ENCODE results near the gene OR52J3. TPM values are rescaled to one million over a fixed set of nuclear protein-coding genes. Genes with fewer than 3 reads are reported as not detected.
"Not testable (repeated sequence)": the region's sequence is repeated elsewhere in the genome, so short reads cannot be mapped to it uniquely, and the experiment has no call there.

OR52J3 gene
- total RNA-seq, 2 experiments from 2014 or later, result not detected

DNA sequence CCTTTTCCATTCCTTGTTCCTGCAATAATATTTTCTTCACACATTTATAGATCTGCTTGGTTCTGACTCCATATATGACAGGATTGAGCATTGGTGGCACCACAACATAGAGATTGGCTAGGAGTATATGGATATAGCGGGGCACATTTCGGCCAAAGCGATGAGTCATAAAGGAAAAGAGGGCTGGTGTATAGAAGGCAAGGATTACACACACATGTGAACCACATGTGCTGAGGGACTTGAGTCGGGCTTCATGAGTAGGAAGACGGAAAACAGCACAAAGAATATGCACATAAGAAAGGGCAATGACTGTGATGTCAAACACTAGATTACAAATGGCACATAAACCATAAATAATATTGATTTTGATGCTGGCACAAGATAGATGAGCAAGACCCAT, 12.4 kb downstream of the OR52J3 start:
- intact Hi-C loops (cut with micrococcal nuclease); H3K4me1 Mint-ChIP-seq (ENCODE audit: low read depth); H3K27ac Mint-ChIP-seq; H3K36me3 Mint-ChIP-seq; H3K27me3 Mint-ChIP-seq; H3K4me3 Mint-ChIP-seq; DNase-seq; CTCF ChIA-PET; H3K9me3 Mint-ChIP-seq; POLR2A ChIA-PET: not testable (repeated sequence)

GRCh38 chr11:5059391-5059790, 13.1 kb downstream of the OR52J3 start, which contains the start of gene OR52E2:
Gene OR52E2 (minus strand): TSS chr11:5059627. CDS start chr11:5059627, 0 bp downstream.
- intact Hi-C loops (cut with micrococcal nuclease), result no loop called here
- H3K27me3 Mint-ChIP-seq, result no peaks in the 10 kb centered on the region
- no peak for DNase-seq
- no peak within 1 kb of the TSS for H3K27ac Mint-ChIP-seq
- ChIA-PET CTCF (no interaction called here), POLR2A (no interaction called here)
- H3K9me3 Mint-ChIP-seq, result no peaks in the 10 kb centered on the region
- H3K36me3 Mint-ChIP-seq, result no peaks in the 10 kb centered on the region
- no peak within 1 kb of the TSS for H3K4me3 Mint-ChIP-seq
- no peaks in the 10 kb centered on the region for H3K4me1 Mint-ChIP-seq (ENCODE audit: low read depth)

DNA sequence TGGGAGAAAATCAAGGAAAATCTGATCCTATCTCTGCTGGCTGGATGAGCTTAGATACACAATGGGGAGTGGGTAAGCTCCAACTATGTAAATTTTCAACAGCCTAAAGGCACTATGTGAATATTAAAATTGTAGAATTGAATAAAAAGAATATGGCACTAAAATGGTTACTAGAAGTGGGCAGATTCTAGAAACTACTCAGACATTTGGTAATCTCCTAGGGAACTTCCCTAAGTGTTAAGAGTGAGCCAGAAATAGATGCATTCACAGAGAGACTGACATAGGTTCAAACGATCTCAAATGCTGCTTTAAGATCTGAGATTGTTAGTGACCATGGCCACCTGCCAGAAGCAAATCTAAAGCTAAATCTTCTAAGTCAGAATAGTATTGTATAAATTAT, 18.7 kb downstream of the OR52J3 start:
- no peaks in the 10 kb centered on the region for H3K9me3 Mint-ChIP-seq
- H3K4me1 Mint-ChIP-seq (ENCODE audit: low read depth), result no peaks in the 10 kb centered on the region
- no peak for DNase-seq
- no peak overlapping the region for H3K27ac Mint-ChIP-seq
- H3K4me3 Mint-ChIP-seq, result no peak overlapping the region
- no peaks in the 10 kb centered on the region for H3K27me3 Mint-ChIP-seq
- ChIA-PET CTCF (no interaction called here), POLR2A (no interaction called here)
- intact Hi-C loops (cut with micrococcal nuclease), result no loop called here
- H3K36me3 Mint-ChIP-seq, result no peaks in the 10 kb centered on the region

DNA sequence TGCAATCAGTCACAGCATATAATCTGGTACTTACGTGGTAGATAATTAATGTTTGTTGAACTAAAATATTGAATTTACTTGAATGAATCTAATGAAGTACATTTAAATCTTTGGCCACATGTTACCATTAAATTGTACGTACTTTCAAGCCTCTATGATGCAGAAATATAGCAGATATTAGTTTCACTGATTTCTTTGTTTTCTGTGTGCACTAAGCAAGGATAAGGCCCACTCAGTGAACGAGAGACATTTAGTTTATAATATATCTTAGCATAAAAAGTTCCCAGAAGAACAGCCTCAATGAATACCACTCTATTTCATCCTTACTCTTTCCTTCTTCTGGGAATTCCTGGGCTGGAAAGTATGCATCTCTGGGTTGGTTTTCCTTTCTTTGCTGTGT, 22.9 kb downstream of the OR52J3 start, which contains the start of gene OR52E1:
Gene OR52E1 (plus strand): TSS at position 301 of the 400 bp plus-strand sequence.
- intact Hi-C loops (cut with micrococcal nuclease), result no loop called here
- POLR2A ChIA-PET, result no interaction called here
- H3K9me3 Mint-ChIP-seq, result no peaks in the 10 kb centered on the region
- no peak within 1 kb of the TSS for H3K27ac Mint-ChIP-seq
- H3K4me1 Mint-ChIP-seq (ENCODE audit: low read depth), result no peaks in the 10 kb centered on the region
- no peaks in the 10 kb centered on the region for H3K27me3 Mint-ChIP-seq
- CTCF ChIA-PET, result no interaction called here
- H3K36me3 Mint-ChIP-seq, result no peaks in the 10 kb centered on the region
- no peak for DNase-seq
- no peak within 1 kb of the TSS for H3K4me3 Mint-ChIP-seq

DNA sequence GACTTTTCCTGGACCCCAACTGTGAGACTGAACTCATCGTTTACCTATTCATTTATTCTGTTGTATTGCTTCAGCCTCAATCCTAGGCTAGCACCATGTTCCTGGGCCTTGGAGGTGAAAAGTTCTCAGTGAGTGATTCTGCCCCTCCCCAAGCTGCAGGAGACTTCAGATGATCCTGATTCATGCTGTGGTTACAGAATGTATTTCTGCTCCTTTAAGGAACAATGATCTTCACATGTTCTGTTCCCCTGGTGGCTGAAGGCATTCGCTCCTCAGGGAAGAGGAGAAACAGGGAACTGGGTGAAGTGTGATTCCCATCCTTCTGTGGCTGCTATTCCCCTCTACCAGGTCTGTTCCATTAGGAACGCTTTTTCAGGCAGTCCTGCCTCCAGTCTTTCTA, 25.5 kb downstream of the OR52J3 start:
- Mint-ChIP-seq H3K36me3 (no peaks in the 10 kb centered on the region), H3K4me1 (ENCODE audit: low read depth) (no peaks in the 10 kb centered on the region), H3K27ac (no peak overlapping the region), H3K27me3 (peaks cover 5% of the 10 kb centered on the region), H3K4me3 (no peak overlapping the region), H3K9me3 (no peaks in the 10 kb centered on the region)
- ChIA-PET CTCF (no interaction called here), POLR2A (no interaction called here)
- no peak for DNase-seq
- intact Hi-C loops (cut with micrococcal nuclease), result no loop called here

GRCh38 chr11:5081405-5081804, 35.1 kb downstream of the OR52J3 start:
- no peak overlapping the region for H3K27ac Mint-ChIP-seq
- ChIA-PET POLR2A (no interaction called here), CTCF (no interaction called here)
- peaks cover 2% of the 10 kb centered on the region for H3K27me3 Mint-ChIP-seq
- no peak overlapping the region for H3K4me3 Mint-ChIP-seq
- no peaks in the 10 kb centered on the region for H3K9me3 Mint-ChIP-seq
- H3K36me3 Mint-ChIP-seq, result no peaks in the 10 kb centered on the region
- no peak for DNase-seq
- intact Hi-C loops (cut with micrococcal nuclease), result no loop called here
- no peaks in the 10 kb centered on the region for H3K4me1 Mint-ChIP-seq (ENCODE audit: low read depth)

DNA sequence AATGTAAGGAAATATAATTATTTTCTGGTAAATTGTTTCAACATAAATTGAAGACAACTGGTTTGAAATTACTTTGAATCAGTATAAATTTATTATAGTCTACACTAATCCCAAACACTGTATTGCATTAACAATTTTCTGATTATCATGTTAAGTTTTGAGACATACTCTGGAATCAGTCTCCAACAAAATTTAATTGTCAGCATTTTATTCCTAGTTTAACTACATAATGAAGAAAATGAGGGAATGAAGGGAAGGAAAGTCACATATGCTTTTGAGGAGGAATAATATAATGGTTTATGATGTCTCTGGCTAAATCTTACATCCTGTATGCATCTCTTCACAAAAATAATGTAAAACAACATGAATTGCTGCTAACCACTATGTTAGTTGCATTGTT, 37.3 kb downstream of the OR52J3 start:
- ChIA-PET POLR2A (no interaction called here), CTCF (no interaction called here)
- no peaks in the 10 kb centered on the region for H3K4me1 Mint-ChIP-seq (ENCODE audit: low read depth)
- H3K36me3 Mint-ChIP-seq, result no peaks in the 10 kb centered on the region
- H3K27ac Mint-ChIP-seq, result no peak overlapping the region
- no peak overlapping the region for H3K4me3 Mint-ChIP-seq
- H3K27me3 Mint-ChIP-seq, result no peaks in the 10 kb centered on the region
- no peak for DNase-seq
- intact Hi-C loops (cut with micrococcal nuclease), result no loop called here
- H3K9me3 Mint-ChIP-seq, result no peaks in the 10 kb centered on the region

DNA sequence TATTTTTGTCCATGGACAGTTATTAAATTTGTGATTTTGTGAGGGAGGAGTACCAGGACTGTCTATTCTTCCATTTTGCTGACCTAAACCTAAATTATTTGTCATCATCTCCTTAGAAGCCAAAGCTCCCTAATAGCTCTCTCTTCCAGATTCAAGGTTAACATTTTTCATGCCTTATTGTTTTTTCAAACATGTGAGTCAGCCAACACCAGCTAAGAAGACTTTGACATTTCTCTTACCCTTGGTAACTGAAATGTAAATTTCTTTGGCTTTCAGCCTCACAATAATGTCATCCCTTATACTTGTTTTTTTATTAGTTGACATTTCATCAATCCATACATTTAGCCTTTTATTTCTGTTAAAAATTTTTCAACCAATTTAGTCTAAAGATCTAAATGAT, 42.2 kb downstream of the OR52J3 start:
- no peak overlapping the region for H3K27ac Mint-ChIP-seq
- intact Hi-C loops (cut with micrococcal nuclease), result no loop called here
- no peaks in the 10 kb centered on the region for H3K4me1 Mint-ChIP-seq (ENCODE audit: low read depth)
- ChIA-PET POLR2A (no interaction called here), CTCF (no interaction called here)
- no peaks in the 10 kb centered on the region for H3K27me3 Mint-ChIP-seq
- no peak overlapping the region for H3K4me3 Mint-ChIP-seq
- H3K9me3 Mint-ChIP-seq, result no peaks in the 10 kb centered on the region
- DNase-seq, result no peak
- no peaks in the 10 kb centered on the region for H3K36me3 Mint-ChIP-seq

GRCh38 chr11:5090668-5091067, 44.3 kb downstream of the OR52J3 start:
- Mint-ChIP-seq H3K4me3 (no peak overlapping the region), H3K27ac (no peak overlapping the region), H3K9me3 (no peaks in the 10 kb centered on the region), H3K4me1 (ENCODE audit: low read depth) (no peaks in the 10 kb centered on the region), H3K36me3 (no peaks in the 10 kb centered on the region), H3K27me3 (no peaks in the 10 kb centered on the region)
- intact Hi-C loops (cut with micrococcal nuclease), result no loop called here
- ChIA-PET POLR2A (no interaction called here), CTCF (no interaction called here)
- no peak for DNase-seq

DNA sequence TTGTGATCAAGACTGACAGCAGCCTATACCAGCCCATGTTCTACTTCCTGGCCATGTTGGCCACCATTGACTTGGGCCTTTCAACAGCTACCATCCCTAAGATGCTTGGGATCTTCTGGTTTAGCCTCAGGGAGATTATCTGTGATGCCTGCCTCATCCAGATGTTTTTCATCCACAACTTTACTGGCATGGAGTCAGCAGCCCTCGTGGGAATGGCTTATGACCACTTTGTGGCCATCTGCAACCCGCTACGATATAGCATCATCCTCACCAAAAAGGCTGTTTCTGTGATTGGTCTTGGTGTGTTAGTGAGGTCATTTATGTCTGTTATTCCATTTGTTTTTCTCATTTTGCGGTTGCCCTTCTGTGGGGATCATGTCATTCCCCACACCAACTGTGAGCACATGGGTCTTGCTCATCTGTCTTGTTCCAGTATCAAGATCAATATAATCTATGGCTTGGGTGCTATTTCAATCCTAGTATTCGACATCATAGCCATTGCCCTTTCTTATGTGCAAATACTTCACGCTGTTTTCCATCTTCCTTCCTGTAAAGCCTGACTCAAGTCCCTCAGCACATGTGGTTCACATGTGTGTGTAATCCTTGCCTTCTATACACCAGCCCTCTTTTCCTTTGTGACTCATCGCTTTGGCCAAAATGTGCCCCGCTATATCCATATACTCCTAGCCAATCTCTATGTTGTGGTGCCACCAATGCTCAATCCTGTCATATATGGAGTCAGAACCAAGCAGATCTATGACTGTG, 46.7 kb downstream of the OR52J3 start:
- DNase-seq, result no peak
- Mint-ChIP-seq H3K27me3 (no peaks in the 10 kb centered on the region), H3K4me3 (no peak overlapping the region), H3K36me3 (no peaks in the 10 kb centered on the region), H3K9me3 (no peaks in the 10 kb centered on the region), H3K27ac (no peak overlapping the region), H3K4me1 (ENCODE audit: low read depth) (no peaks in the 10 kb centered on the region)
- ChIA-PET POLR2A (no interaction called here), CTCF (no interaction called here)
- intact Hi-C loops (cut with micrococcal nuclease), result no loop called here

GRCh38 chr11:5096011-5096410, 49.7 kb downstream of the OR52J3 start:
- Mint-ChIP-seq H3K27me3 (peaks cover 2% of the 10 kb centered on the region), H3K27ac (no peak overlapping the region), H3K9me3 (no peaks in the 10 kb centered on the region), H3K4me3 (no peak overlapping the region), H3K4me1 (ENCODE audit: low read depth) (no peaks in the 10 kb centered on the region), H3K36me3 (no peaks in the 10 kb centered on the region)
- ChIA-PET CTCF (no interaction called here), POLR2A (no interaction called here)
- intact Hi-C loops (cut with micrococcal nuclease), result no loop called here
- DNase-seq, result no peak

All from activated CD4-positive, alpha-beta memory T cell treated with anti-CD3 and anti-CD28 coated beads for 36 hours (primary cell).